Sigmoid colon (tissue), 4 donors: ENCODE data around the gene SLC35B1.

Source experiments
- EP300 ChIP-seq, 4 donors: sonication (generic); formaldehyde crosslinking; IDR thresholded peaks; one replicate each; pipeline ENCODE4 v1.6.1; 2017; ENCODE audit warnings: antibody characterized with exemption in 4 of 4
- POLR2AphosphoS5 ChIP-seq, 4 donors: sonication (generic); formaldehyde crosslinking; IDR thresholded peaks; one replicate each; pipeline ENCODE4 v1.6.1; 2017; ENCODE audit warnings: antibody characterized with exemption in 4 of 4

GRCh38 chr17:49752508-49752907 is 44.7 kb upstream of the SLC35B1 start:
- TF ChIP-seq POLR2AphosphoS5 (IDR thresholded peaks at IDR 0.05), result no peak
- TF ChIP-seq EP300 (IDR thresholded peaks at IDR 0.05), result no peak
